ENCODE results near the gene PDZD4.

PDZD4 gene

GRCh38 chrX:153783378-153784013 is 46.8 kb downstream of the PDZD4 start:
- Histone ChIP-seq H3K36me3 (ENCODE audit: low read depth) (0 out of 2 replicates have a peak, but pooled peaks cover 4% of the 10 kb centered on the region), H3K4me1 (ENCODE audit: insufficient read depth, poor library complexity, severe bottlenecking) (no peaks in the 10 kb centered on the region), H3K27ac (ENCODE audit: poor library complexity, severe bottlenecking) (no peak overlapping the region), H3K9me3 (ENCODE audit: severe bottlenecking) (no peaks in the 10 kb centered on the region), H3K4me3 (ENCODE audit: severe bottlenecking) (no peak overlapping the region), H3K27me3 (ENCODE audit: insufficient read depth, poor library complexity, severe bottlenecking) (no peaks in the 10 kb centered on the region)
- no peak for DNase-seq (ENCODE audit: low spot score)
- no peak for ATAC-seq (ENCODE audit: low read depth)
- TF ChIP-seq CTCF (IDR thresholded peaks at IDR 0.05; ENCODE audit: poor library complexity, severe bottlenecking) = no peak

GRCh38 chrX:153782871-153783270 is 47.5 kb downstream of the PDZD4 start:
- Histone ChIP-seq H3K4me1 (ENCODE audit: insufficient read depth, poor library complexity, severe bottlenecking) (no peaks in the 10 kb centered on the region), H3K36me3 (ENCODE audit: low read depth) (0 out of 2 replicates have a peak, but pooled peaks cover 4% of the 10 kb centered on the region), H3K27me3 (ENCODE audit: insufficient read depth, poor library complexity, severe bottlenecking) (no peaks in the 10 kb centered on the region), H3K4me3 (ENCODE audit: severe bottlenecking) (no peak overlapping the region), H3K9me3 (ENCODE audit: severe bottlenecking) (no peaks in the 10 kb centered on the region), H3K27ac (ENCODE audit: poor library complexity, severe bottlenecking) (no peak overlapping the region)
- TF ChIP-seq CTCF (IDR thresholded peaks at IDR 0.05; ENCODE audit: poor library complexity, severe bottlenecking) = no peak
- ATAC-seq (ENCODE audit: low read depth) = no peak
- no peak for DNase-seq (ENCODE audit: low spot score)

- Histone ChIP-seq H3K36me3 (ENCODE audit: low read depth) (0 out of 2 replicates have a peak, but pooled peaks cover 4% of the 10 kb centered on the region), H3K9me3 (ENCODE audit: severe bottlenecking) (no peaks in the 10 kb centered on the region), H3K4me1 (ENCODE audit: insufficient read depth, poor library complexity, severe bottlenecking) (no peaks in the 10 kb centered on the region), H3K27ac (ENCODE audit: poor library complexity, severe bottlenecking) (no peak overlapping the region), H3K27me3 (ENCODE audit: insufficient read depth, poor library complexity, severe bottlenecking) (no peaks in the 10 kb centered on the region), H3K4me3 (ENCODE audit: severe bottlenecking) (no peak overlapping the region)
- no peak for TF ChIP-seq CTCF (IDR thresholded peaks at IDR 0.05; ENCODE audit: poor library complexity, severe bottlenecking)
- ATAC-seq (ENCODE audit: low read depth) (no peak; the same call in 2 of the 3 replicates), DNase-seq (ENCODE audit: low spot score) (no peak)
Observed at GRCh38 chrX:153782313-153782712, 48.0 kb downstream of the PDZD4 start.

GRCh38 chrX:153781428-153782047 is 48.8 kb downstream of the PDZD4 start:
- H3K36me3 ChIP-seq (ENCODE audit: low read depth) = 0 out of 2 replicates have a peak, but pooled peaks cover 4% of the 10 kb centered on the region
- H3K27me3 ChIP-seq (ENCODE audit: insufficient read depth, poor library complexity, severe bottlenecking) = no peaks in the 10 kb centered on the region
- DNase-seq (ENCODE audit: low spot score) (no peak), ATAC-seq (ENCODE audit: low read depth) (no peak)
- H3K9me3 ChIP-seq (ENCODE audit: severe bottlenecking) = no peaks in the 10 kb centered on the region
- no peaks in the 10 kb centered on the region for H3K4me1 ChIP-seq (ENCODE audit: insufficient read depth, poor library complexity, severe bottlenecking)
- no peak overlapping the region for H3K27ac ChIP-seq (ENCODE audit: poor library complexity, severe bottlenecking)
- H3K4me3 ChIP-seq (ENCODE audit: severe bottlenecking) = no peak overlapping the region
- TF ChIP-seq CTCF (IDR thresholded peaks at IDR 0.05; ENCODE audit: poor library complexity, severe bottlenecking) = no peak

All from RWPE2 (cell line).